K562 (cell line): ENCODE data around the gene WDR13. TPM values are rescaled to one million over a fixed set of nuclear protein-coding genes. Genes with fewer than 3 reads are reported as not detected.
A peak's percentile ranks its signal among the peaks of the same experiment; 100 is the strongest.

Experiments
- ASH1L ChIP-seq: fragments of 450-650 bp; IDR thresholded peaks from 2 replicates; pipeline ENCODE4 v1.6.1; 2018; ENCODE audit warnings: borderline replicate concordance, mild to moderate bottlenecking, low read depth; ENCODE audit not compliant: partially characterized antibody
- ATF1 ChIP-seq, 2 experiments: fragments of 450-650 bp in 1 of 2; IDR thresholded peaks; 2 replicates each; pipeline ENCODE4 v1.6.1; 2016; ENCODE audit warnings: missing compliant biosample characterization in 1 of 2, missing genetic modification characterization in 1 of 2
- CBFA2T2 ChIP-seq: fragments of 450-650 bp; conservative IDR thresholded peaks from 2 replicates; pipeline ENCODE4 v1.6.1; 2017; ENCODE audit warnings: mild to moderate bottlenecking
- ERF ChIP-seq: fragments of 450-650 bp; formaldehyde crosslinking; IDR thresholded peaks from 2 replicates; pipeline ENCODE4 v1.4.0; 2020; ENCODE audit warnings: mild to moderate bottlenecking, mixed read lengths
- IFI16 ChIP-seq: fragments of 250-450 bp; sonication (Bioruptor Pico); IDR thresholded peaks from 2 replicates; pipeline ENCODE4 v2.1.2; 2022; ENCODE audit warnings: mild to moderate bottlenecking, inconsistent platforms
- NFE2 ChIP-seq: IDR thresholded peaks from 2 replicates; pipeline ENCODE4 v1.6.1; 2014; ENCODE audit warnings: antibody characterized with exemption, low read depth
- POLR2B ChIP-seq: fragments of 450-650 bp; IDR thresholded peaks from 2 replicates; pipeline ENCODE4 v1.6.1; 2018; ENCODE audit warnings: low read depth; ENCODE audit not compliant: partially characterized antibody
- RBM34 ChIP-seq: fragments of 200-400 bp; formaldehyde crosslinking; IDR thresholded peaks from 2 replicates; pipeline ENCODE4 v1.6.1; 2018; ENCODE audit warnings: low read length, borderline replicate concordance; ENCODE audit not compliant: insufficient read depth
- SNRNP70 ChIP-seq: fragments of 200-400 bp; formaldehyde crosslinking; optimal IDR thresholded peaks from 2 replicates; pipeline ENCODE3; 2017; ENCODE audit warnings: low read depth, low read length
- ZNF445 ChIP-seq: fragments of 250-450 bp; sonication (Bioruptor Pico); IDR thresholded peaks from 2 replicates; pipeline ENCODE4 v1.4.0; 2020; ENCODE audit warnings: low read depth, mild to moderate bottlenecking, moderate library complexity
- ZNF589 ChIP-seq: fragments of 200-800 bp; sonication (Bioruptor generic); IDR thresholded peaks from 2 replicates; pipeline ENCODE4 v1.6.1; 2016; ENCODE audit warnings: low read depth, missing genetic modification characterization, missing compliant biosample characterization
- ZNF699 ChIP-seq: fragments of 250-450 bp; sonication (Bioruptor Pico); IDR thresholded peaks from 2 replicates; pipeline ENCODE4 v1.8.0; 2021; ENCODE audit warnings: mild to moderate bottlenecking, moderate library complexity; ENCODE audit not compliant: insufficient replicate concordance
- polyA plus RNA-seq, 8 experiments: library from polyadenylated mRNA; depleted of rRNA in 4 of 8; stranded (reverse) in 5 of 8; unstranded in 3 of 8; fragments of >200 nt; fragmentation: Nextera tagmentation in 2 of 8; fragmentation: Illumina TruSeq in 1 of 8; extraction: Ambion mirVana in 2 of 8; extraction: Trizol in 1 of 8; gene quantifications; 2 replicates each; pipeline versions ENCODE4 v1.2.1 to v1.2.3, GENCODE V29; 2011 to 2014; ENCODE audit warnings: inconsistent platforms in 1 of 8, missing spikeins in 1 of 8
- total RNA-seq, 7 experiments: library from RNA; depleted of rRNA in 6 of 7; stranded (reverse); fragments of >200 nt in 6 of 7; fragmentation: Illumina TruSeq in 2 of 7; extraction: Trizol in 2 of 7; gene quantifications; 2 replicates each; pipeline versions ENCODE4 v1.2.1 to v1.2.3, GENCODE V29; 2011 to 2021; ENCODE audit warnings: low replicate concordance in 1 of 7
- TF ChIP-seq, protein P1 (sequence below), 2 experiments: IDR thresholded peaks; 2 replicates each; pipeline ENCODE4 v1.6.1; 2011; ENCODE audit warnings: borderline replicate concordance in 1 of 2, control low read depth in 1 of 2, low read depth in 1 of 2, low read length in 1 of 2, mild to moderate bottlenecking in 1 of 2, mixed read lengths in 1 of 2, moderate library complexity in 1 of 2; ENCODE audit not compliant: insufficient read depth in 1 of 2, insufficient read length in 1 of 2, poor library complexity in 1 of 2, severe bottlenecking in 1 of 2; ENCODE audit errors: extremely low read depth in 1 of 2
- TF ChIP-seq, protein P2 (sequence below): sonication (generic); formaldehyde crosslinking; IDR thresholded peaks from 2 replicates; pipeline ENCODE4 v1.8.0; 2022; ENCODE audit warnings: mild to moderate bottlenecking, missing genetic modification reagents
- TF ChIP-seq, protein P3 (sequence below): fragments of 450-650 bp; conservative IDR thresholded peaks from 2 replicates; pipeline ENCODE4 v1.6.1; 2016; ENCODE audit warnings: missing genetic modification characterization, low read depth, mild to moderate bottlenecking, control low read depth, missing compliant biosample characterization
- TF ChIP-seq, protein P4 (sequence below): sonication (generic); formaldehyde crosslinking; IDR thresholded peaks from 2 replicates; pipeline ENCODE4 v1.5.0; 2020; ENCODE audit warnings: missing genetic modification reagents
- TF ChIP-seq, protein P5 (sequence below), 3 experiments: fragments of 200-800 bp in 1 of 3; sonication (Bioruptor generic) in 1 of 3; sonication (generic) in 1 of 3; formaldehyde crosslinking in 1 of 3; IDR thresholded peaks; 2 replicates each; pipeline versions ENCODE4 v1.6.1 to v1.8.0; 2016 to 2022; ENCODE audit warnings: mild to moderate bottlenecking in 2 of 3, missing compliant biosample characterization in 2 of 3, missing genetic modification characterization in 2 of 3, missing genetic modification reagents in 1 of 3

The WDR13 gene
- total and polyA plus RNA-seq, 9 of the 15 experiments (the other 6 are each of a cell fraction or from before 2014, with no cell fraction given), result 7.4 to 70.5 (median 31.4) TPM

DNA sequence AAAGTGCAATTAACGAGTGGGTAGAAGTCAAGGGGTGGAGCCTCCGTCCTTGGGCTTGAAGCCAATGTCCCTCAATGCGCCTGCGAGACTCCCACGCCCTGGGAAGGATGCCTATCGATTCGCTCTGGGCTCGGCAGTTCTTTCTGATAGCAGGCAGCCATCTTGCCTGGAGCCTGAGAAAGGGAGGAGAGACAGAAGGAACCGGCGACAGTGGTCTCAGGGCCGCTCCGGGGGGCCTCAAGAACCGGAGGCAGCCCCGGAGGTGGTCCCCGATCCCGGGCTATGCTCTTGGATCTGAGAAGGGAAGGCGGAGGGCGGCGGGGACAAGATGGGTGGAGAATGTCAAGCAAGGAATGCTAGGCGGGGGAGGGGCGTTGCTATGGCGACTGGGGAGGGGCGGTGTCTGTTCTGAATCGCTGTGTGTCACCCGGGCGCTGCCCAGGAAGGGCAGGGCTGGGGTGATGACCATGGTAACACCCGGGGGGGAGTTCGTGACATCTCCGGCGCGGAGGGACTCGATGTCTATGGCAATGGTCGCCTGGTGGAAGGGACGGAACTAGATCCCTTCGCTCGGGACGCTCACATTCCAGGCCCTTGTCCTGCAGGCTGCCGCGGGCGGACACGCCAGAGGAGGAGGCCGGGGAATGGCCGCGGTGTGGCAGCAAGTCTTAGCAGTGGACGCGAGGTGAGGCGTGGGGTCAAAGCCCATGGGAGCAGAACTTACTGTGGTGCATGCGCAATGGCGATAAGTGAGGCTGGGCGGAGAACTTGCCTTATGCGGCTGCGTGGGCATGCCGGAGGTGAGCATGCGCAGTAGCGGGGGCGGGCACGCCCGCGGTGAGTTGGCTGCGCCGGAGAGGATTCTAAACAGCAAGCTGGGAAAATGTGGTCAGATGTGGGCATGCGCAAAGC lies at the start of gene WDR13 (continued):
- TF ChIP-seq, protein P1, sequence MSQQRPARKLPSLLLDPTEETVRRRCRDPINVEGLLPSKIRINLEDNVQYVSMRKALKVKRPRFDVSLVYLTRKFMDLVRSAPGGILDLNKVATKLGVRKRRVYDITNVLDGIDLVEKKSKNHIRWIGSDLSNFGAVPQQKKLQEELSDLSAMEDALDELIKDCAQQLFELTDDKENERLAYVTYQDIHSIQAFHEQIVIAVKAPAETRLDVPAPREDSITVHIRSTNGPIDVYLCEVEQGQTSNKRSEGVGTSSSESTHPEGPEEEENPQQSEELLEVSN (IDR thresholded peaks at IDR 0.05; ENCODE audit: borderline replicate concordance in 1 of 2, extremely low read depth in 1 of 2, insufficient read depth in 1 of 2, insufficient read length in 1 of 2, low read depth in 1 of 2, low read length in 1 of 2, poor library complexity in 1 of 2, severe bottlenecking in 1 of 2), result peak in 1 of 2 experiments; percentile 31
- no peak for TF ChIP-seq NFE2
- TF ChIP-seq RBM34, result no peak
- TF ChIP-seq ZNF445 (CRISPR knock-in tag), result no peak
- TF ChIP-seq ZNF589 (CRISPR knock-in tag), result no peak
- TF ChIP-seq, protein P2, sequence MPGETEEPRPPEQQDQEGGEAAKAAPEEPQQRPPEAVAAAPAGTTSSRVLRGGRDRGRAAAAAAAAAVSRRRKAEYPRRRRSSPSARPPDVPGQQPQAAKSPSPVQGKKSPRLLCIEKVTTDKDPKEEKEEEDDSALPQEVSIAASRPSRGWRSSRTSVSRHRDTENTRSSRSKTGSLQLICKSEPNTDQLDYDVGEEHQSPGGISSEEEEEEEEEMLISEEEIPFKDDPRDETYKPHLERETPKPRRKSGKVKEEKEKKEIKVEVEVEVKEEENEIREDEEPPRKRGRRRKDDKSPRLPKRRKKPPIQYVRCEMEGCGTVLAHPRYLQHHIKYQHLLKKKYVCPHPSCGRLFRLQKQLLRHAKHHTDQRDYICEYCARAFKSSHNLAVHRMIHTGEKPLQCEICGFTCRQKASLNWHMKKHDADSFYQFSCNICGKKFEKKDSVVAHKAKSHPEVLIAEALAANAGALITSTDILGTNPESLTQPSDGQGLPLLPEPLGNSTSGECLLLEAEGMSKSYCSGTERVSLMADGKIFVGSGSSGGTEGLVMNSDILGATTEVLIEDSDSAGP (CRISPR knock-in tag), result no peak
- peak; percentile 89 for TF ChIP-seq POLR2B
- no peak for TF ChIP-seq ZNF699 (CRISPR knock-in tag)
- TF ChIP-seq IFI16, result no peak
- TF ChIP-seq, protein P3, sequence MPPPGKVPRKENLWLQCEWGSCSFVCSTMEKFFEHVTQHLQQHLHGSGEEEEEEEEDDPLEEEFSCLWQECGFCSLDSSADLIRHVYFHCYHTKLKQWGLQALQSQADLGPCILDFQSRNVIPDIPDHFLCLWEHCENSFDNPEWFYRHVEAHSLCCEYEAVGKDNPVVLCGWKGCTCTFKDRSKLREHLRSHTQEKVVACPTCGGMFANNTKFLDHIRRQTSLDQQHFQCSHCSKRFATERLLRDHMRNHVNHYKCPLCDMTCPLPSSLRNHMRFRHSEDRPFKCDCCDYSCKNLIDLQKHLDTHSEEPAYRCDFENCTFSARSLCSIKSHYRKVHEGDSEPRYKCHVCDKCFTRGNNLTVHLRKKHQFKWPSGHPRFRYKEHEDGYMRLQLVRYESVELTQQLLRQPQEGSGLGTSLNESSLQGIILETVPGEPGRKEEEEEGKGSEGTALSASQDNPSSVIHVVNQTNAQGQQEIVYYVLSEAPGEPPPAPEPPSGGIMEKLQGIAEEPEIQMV (tag), result no peak
- TF ChIP-seq CBFA2T2, result no peak
- no peak for TF ChIP-seq SNRNP70
- TF ChIP-seq ASH1L, result no peak
- no peak for TF ChIP-seq ATF1 (CRISPR knock-in tag; IDR thresholded peaks at IDR 0.05)
- peak; percentile 61 for TF ChIP-seq ATF1 (tag; IDR thresholded peaks at IDR 0.05)
- TF ChIP-seq, protein P4, sequence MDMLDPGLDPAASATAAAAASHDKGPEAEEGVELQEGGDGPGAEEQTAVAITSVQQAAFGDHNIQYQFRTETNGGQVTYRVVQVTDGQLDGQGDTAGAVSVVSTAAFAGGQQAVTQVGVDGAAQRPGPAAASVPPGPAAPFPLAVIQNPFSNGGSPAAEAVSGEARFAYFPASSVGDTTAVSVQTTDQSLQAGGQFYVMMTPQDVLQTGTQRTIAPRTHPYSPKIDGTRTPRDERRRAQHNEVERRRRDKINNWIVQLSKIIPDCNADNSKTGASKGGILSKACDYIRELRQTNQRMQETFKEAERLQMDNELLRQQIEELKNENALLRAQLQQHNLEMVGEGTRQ (CRISPR knock-in tag), result no peak
- TF ChIP-seq, protein P5, sequence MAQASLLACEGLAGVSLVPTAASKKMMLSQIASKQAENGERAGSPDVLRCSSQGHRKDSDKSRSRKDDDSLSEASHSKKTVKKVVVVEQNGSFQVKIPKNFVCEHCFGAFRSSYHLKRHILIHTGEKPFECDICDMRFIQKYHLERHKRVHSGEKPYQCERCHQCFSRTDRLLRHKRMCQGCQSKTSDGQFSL (CRISPR knock-in tag; IDR thresholded peaks at IDR 0.05), result no peak
- TF ChIP-seq, protein P5 (tag; IDR thresholded peaks at IDR 0.05), result no peak
- peak; percentile 73; the same call in 1 of the 2 replicates for TF ChIP-seq ERF (CRISPR knock-in tag)
